Neural cell (in vitro differentiated cells): ENCODE data around the gene ATP5PD.

Experiments used
- EP300 ChIP-seq: fragments of 450-650 bp; conservative IDR thresholded peaks from 2 replicates; pipeline ENCODE4 v1.6.1; 2014; ENCODE audit warnings: antibody characterized with exemption, mild to moderate bottlenecking, moderate library complexity; ENCODE audit not compliant: poor library complexity, severe bottlenecking
- EZH2 ChIP-seq: fragments of 200-600, 300-800 bp; shearing (Covaris generic), sonication (generic); IDR thresholded peaks from 2 replicates; pipeline ENCODE4 v1.6.1; 2014; ENCODE audit warnings: antibody characterized with exemption, low read length, borderline replicate concordance, mild to moderate bottlenecking; ENCODE audit not compliant: insufficient read depth, poor library complexity, severe bottlenecking
- MXI1 ChIP-seq: fragments of 450-650 bp; conservative IDR thresholded peaks from 2 replicates; pipeline ENCODE4 v1.6.1; 2014; ENCODE audit warnings: antibody characterized with exemption, mild to moderate bottlenecking; ENCODE audit not compliant: poor library complexity, severe bottlenecking
- POLR2AphosphoS5 ChIP-seq: IDR thresholded peaks from 2 replicates; pipeline ENCODE4 v1.6.1; 2012
- RAD21 ChIP-seq: fragments of 450-650 bp; conservative IDR thresholded peaks from 2 replicates; pipeline ENCODE4 v1.6.1; 2014; ENCODE audit warnings: antibody characterized with exemption, mild to moderate bottlenecking, moderate library complexity
- REST ChIP-seq: IDR thresholded peaks from 2 replicates; pipeline ENCODE4 v1.6.1; 2012; ENCODE audit warnings: borderline replicate concordance
- SMC3 ChIP-seq: fragments of 450-650 bp; conservative IDR thresholded peaks from 2 replicates; pipeline ENCODE4 v1.6.1; 2014; ENCODE audit warnings: antibody characterized with exemption, mild to moderate bottlenecking, moderate library complexity; ENCODE audit not compliant: poor library complexity
- TAF1 ChIP-seq: IDR thresholded peaks from 2 replicates; pipeline ENCODE4 v1.6.1; 2012; ENCODE audit warnings: low read depth
- TF ChIP-seq, protein P1 (sequence below): fragments of 450-650 bp; IDR thresholded peaks from 2 replicates; pipeline ENCODE4 v1.5.1; 2014; ENCODE audit warnings: antibody characterized with exemption, mild to moderate bottlenecking, moderate library complexity; ENCODE audit not compliant: poor library complexity, severe bottlenecking

DNA sequence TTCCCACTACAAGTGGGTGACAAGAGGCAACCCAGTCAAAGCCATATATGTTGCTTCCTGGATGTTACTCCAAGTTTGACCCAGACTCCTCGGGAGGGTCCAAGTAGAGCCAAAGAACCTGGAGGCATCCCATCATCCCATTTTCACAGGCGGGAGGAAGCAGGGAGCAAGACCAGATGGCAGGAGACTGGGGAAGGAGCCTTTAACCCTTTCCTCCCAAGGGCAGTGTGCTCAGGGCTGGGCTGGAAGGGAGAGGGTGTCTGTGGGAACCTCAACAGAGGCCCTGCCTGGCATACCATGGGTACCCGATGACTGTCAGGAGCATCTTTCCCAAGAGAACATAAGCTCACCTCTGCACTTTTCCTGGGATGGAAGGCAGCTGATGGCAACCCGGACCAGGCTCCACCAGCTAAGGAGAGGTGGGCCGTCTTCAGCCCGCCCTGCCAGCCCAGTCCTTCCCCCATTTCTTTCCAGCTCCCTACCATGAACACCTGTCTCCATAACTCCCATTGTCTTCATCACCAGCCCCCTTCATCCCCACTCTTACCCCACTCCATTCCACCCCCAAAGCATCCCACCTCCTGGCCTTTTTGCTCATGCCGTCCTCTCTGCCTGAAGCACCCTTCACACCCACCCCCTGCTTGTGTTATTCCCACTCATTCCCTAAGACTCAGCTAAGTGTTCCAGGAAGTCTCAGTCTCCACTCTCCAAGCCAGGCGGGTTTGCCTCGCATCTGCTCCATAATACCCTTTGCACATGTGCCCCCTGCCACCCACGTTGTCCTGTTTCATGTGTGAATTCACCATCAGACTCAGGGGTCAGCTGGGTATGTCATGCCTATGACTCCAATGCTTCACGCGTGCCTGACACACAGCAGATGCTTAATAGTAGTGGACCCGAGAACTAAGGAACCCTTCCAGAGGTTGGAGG is 35.1 kb upstream of the ATP5PD start:
- TF ChIP-seq, protein P1, sequence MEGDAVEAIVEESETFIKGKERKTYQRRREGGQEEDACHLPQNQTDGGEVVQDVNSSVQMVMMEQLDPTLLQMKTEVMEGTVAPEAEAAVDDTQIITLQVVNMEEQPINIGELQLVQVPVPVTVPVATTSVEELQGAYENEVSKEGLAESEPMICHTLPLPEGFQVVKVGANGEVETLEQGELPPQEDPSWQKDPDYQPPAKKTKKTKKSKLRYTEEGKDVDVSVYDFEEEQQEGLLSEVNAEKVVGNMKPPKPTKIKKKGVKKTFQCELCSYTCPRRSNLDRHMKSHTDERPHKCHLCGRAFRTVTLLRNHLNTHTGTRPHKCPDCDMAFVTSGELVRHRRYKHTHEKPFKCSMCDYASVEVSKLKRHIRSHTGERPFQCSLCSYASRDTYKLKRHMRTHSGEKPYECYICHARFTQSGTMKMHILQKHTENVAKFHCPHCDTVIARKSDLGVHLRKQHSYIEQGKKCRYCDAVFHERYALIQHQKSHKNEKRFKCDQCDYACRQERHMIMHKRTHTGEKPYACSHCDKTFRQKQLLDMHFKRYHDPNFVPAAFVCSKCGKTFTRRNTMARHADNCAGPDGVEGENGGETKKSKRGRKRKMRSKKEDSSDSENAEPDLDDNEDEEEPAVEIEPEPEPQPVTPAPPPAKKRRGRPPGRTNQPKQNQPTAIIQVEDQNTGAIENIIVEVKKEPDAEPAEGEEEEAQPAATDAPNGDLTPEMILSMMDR = no peak
- no peak for TF ChIP-seq EP300
- no peak for TF ChIP-seq RAD21
- TF ChIP-seq POLR2AphosphoS5 = no peak
- TF ChIP-seq REST = no peak
- no peak for TF ChIP-seq SMC3
- TF ChIP-seq EZH2 = no peak
- TF ChIP-seq TAF1 = no peak
- no peak for TF ChIP-seq MXI1
